K562 (cell line): ENCODE measurements around the gene COL23A1. TPM values are rescaled to one million over a fixed set of nuclear protein-coding genes. Genes with fewer than 3 reads are reported as not detected.

Experiments
- DNMT1 ChIP-seq: fragments of 450-650 bp; IDR thresholded peaks from 2 replicates; pipeline ENCODE4 v1.6.1; 2016; ENCODE audit warnings: antibody characterized with exemption, mild to moderate bottlenecking
- FUS ChIP-seq: fragments of 200-400 bp; formaldehyde crosslinking; optimal IDR thresholded peaks from 2 replicates; pipeline ENCODE3; 2017; ENCODE audit warnings: low read depth, low read length
- KAT2B ChIP-seq: IDR thresholded peaks from one replicate; pipeline ENCODE4 v1.6.1; 2012; ENCODE audit warnings: low read depth, mild to moderate bottlenecking, control low read depth, inconsistent platforms, low read length, moderate library complexity
- MYC ChIP-seq, 2 experiments: fragments of 250-450 bp in 1 of 2; sonication (Bioruptor Pico) in 1 of 2; IDR thresholded peaks; 2 replicates each; pipeline versions ENCODE4 v1.5.1 to v1.6.1; 2012 to 2021; ENCODE audit warnings: low read depth in 2 of 2, borderline replicate concordance in 1 of 2, improper control_type of control experiment in 1 of 2, low read length in 1 of 2, mild to moderate bottlenecking in 1 of 2, moderate library complexity in 1 of 2
- RUNX1 ChIP-seq: sonication (generic); IDR thresholded peaks from 2 replicates; pipeline ENCODE4 v1.6.1; 2016; ENCODE audit warnings: antibody characterized with exemption, low read depth
- SOX6 ChIP-seq: fragments of 450-650 bp; IDR thresholded peaks from 2 replicates; pipeline ENCODE4 v1.6.1; 2014; ENCODE audit warnings: mild to moderate bottlenecking
- ZNF23 ChIP-seq: fragments of 250-450 bp; sonication (Bioruptor Pico); IDR thresholded peaks from 2 replicates; pipeline ENCODE4 v1.4.0; 2020; ENCODE audit warnings: mild to moderate bottlenecking
- ZNF561 ChIP-seq: fragments of 450-650 bp; formaldehyde crosslinking; conservative IDR thresholded peaks from 2 replicates; pipeline ENCODE4 v1.4.0; 2020; ENCODE audit warnings: mild to moderate bottlenecking, moderate library complexity
- polyA plus RNA-seq, 8 experiments: library from polyadenylated mRNA; depleted of rRNA in 4 of 8; stranded (reverse) in 5 of 8; unstranded in 3 of 8; fragments of >200 nt; fragmentation: Nextera tagmentation in 2 of 8; fragmentation: Illumina TruSeq in 1 of 8; extraction: Ambion mirVana in 2 of 8; extraction: Trizol in 1 of 8; gene quantifications; 2 replicates each; pipeline versions ENCODE4 v1.2.1 to v1.2.3, GENCODE V29; 2011 to 2014; ENCODE audit warnings: inconsistent platforms in 1 of 8, missing spikeins in 1 of 8
- total RNA-seq, 7 experiments: library from RNA; depleted of rRNA in 6 of 7; stranded (reverse); fragments of >200 nt in 6 of 7; fragmentation: Illumina TruSeq in 2 of 7; extraction: Trizol in 2 of 7; gene quantifications; 2 replicates each; pipeline versions ENCODE4 v1.2.1 to v1.2.3, GENCODE V29; 2011 to 2021; ENCODE audit warnings: low replicate concordance in 1 of 7
- TF ChIP-seq, protein P1 (sequence below), 2 experiments: IDR thresholded peaks in 1 of 2; conservative IDR thresholded peaks in 1 of 2; 2 replicates each; pipeline ENCODE4 v1.6.1; 2016; ENCODE audit warnings: low read depth in 2 of 2, mild to moderate bottlenecking in 1 of 2, missing compliant biosample characterization in 1 of 2, missing genetic modification characterization in 1 of 2, moderate library complexity in 1 of 2
- TF ChIP-seq, protein P2 (sequence below): IDR thresholded peaks from 2 replicates; pipeline ENCODE4 v1.6.1; 2011; ENCODE audit warnings: borderline replicate concordance, low read depth, mild to moderate bottlenecking, moderate library complexity, low read length; ENCODE audit not compliant: insufficient read depth, poor library complexity, severe bottlenecking
- TF ChIP-seq, protein P3 (sequence below): sonication (generic); formaldehyde crosslinking; IDR thresholded peaks from 2 replicates; pipeline ENCODE4 v1.8.0; 2022; ENCODE audit warnings: mild to moderate bottlenecking, missing genetic modification reagents
- TF ChIP-seq, protein P4 (sequence below): sonication (generic); formaldehyde crosslinking; IDR thresholded peaks from 2 replicates; pipeline ENCODE4 v1.8.0; 2022; ENCODE audit warnings: missing genetic modification reagents, mild to moderate bottlenecking, moderate library complexity, borderline replicate concordance
- TF ChIP-seq, protein P5 (sequence below): fragments of 200-400 bp; formaldehyde crosslinking; IDR thresholded peaks from 2 replicates; pipeline ENCODE4 v1.6.1; 2017; ENCODE audit warnings: mild to moderate bottlenecking, low read depth, low read length, moderate library complexity
- TF ChIP-seq, protein P6 (sequence below): fragments of 450-650 bp; formaldehyde crosslinking; IDR thresholded peaks from 2 replicates; pipeline ENCODE4 v1.4.0; 2020; ENCODE audit warnings: mild to moderate bottlenecking, moderate library complexity

The COL23A1 gene
- total and polyA plus RNA-seq, 9 of the 15 experiments (the other 6 are each of a cell fraction or from before 2014, with no cell fraction given), result 0.09 TPM; not detected in 8

DNA sequence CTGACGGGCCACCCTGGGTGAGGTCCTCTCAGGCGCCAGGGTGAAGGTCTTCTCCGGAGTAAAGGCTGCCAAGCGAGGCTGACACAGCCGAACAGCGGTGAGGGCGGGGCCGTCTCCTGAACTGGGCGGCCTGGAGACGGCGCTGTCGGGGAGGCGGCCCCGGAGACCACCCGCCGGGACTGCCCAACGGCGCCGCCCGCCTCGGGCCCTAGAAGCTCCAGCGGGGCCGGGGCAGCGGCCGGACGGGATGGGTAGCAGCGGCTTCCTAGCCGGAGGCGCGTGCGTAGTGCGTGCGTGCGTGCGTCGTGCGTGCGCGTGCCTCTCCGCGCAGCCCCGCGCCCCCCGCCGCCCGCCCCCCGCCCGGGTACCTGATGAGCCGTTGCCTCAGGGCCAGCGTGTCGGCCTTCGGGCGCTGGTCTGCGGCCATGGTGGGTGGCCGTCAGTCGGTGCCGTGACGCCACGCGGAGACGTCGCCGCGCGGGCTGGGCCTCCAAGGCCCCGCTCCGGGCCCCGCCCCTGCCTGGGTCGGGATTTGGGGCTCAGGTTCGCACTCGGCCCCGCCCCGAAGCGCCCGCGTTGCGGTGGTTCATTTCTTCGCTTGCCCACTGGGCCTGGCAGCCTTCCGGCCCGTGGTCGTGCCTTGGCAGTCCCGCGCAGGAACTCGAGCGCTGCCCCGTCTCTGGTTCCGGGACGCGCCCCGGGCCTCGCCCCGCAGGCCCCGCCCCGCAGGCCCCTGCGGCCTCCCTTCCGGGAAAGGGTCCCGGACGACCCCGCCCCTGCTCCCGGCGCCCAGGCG lies 357.9 kb downstream of the COL23A1 start, which contains the start of gene PHYKPL (continued):
- no peak for TF ChIP-seq RUNX1
- peak; percentile 30 for TF ChIP-seq FUS
- no peak for TF ChIP-seq ZNF561 (CRISPR knock-in tag)
- TF ChIP-seq, protein P1, sequence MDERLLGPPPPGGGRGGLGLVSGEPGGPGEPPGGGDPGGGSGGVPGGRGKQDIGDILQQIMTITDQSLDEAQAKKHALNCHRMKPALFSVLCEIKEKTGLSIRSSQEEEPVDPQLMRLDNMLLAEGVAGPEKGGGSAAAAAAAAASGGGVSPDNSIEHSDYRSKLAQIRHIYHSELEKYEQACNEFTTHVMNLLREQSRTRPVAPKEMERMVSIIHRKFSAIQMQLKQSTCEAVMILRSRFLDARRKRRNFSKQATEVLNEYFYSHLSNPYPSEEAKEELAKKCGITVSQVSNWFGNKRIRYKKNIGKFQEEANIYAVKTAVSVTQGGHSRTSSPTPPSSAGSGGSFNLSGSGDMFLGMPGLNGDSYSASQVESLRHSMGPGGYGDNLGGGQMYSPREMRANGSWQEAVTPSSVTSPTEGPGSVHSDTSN (CRISPR knock-in tag; IDR thresholded peaks at IDR 0.05; ENCODE audit: low read depth), result no peak
- TF ChIP-seq, protein P1 (tag; conservative IDR thresholded peaks at IDR 0.05; ENCODE audit: low read depth), result no peak
- TF ChIP-seq, protein P2, sequence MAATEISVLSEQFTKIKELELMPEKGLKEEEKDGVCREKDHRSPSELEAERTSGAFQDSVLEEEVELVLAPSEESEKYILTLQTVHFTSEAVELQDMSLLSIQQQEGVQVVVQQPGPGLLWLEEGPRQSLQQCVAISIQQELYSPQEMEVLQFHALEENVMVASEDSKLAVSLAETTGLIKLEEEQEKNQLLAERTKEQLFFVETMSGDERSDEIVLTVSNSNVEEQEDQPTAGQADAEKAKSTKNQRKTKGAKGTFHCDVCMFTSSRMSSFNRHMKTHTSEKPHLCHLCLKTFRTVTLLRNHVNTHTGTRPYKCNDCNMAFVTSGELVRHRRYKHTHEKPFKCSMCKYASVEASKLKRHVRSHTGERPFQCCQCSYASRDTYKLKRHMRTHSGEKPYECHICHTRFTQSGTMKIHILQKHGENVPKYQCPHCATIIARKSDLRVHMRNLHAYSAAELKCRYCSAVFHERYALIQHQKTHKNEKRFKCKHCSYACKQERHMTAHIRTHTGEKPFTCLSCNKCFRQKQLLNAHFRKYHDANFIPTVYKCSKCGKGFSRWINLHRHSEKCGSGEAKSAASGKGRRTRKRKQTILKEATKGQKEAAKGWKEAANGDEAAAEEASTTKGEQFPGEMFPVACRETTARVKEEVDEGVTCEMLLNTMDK, result no peak
- TF ChIP-seq, protein P3, sequence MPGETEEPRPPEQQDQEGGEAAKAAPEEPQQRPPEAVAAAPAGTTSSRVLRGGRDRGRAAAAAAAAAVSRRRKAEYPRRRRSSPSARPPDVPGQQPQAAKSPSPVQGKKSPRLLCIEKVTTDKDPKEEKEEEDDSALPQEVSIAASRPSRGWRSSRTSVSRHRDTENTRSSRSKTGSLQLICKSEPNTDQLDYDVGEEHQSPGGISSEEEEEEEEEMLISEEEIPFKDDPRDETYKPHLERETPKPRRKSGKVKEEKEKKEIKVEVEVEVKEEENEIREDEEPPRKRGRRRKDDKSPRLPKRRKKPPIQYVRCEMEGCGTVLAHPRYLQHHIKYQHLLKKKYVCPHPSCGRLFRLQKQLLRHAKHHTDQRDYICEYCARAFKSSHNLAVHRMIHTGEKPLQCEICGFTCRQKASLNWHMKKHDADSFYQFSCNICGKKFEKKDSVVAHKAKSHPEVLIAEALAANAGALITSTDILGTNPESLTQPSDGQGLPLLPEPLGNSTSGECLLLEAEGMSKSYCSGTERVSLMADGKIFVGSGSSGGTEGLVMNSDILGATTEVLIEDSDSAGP (CRISPR knock-in tag), result no peak
- peak; percentile 68; the same call in 1 of the 2 replicates for TF ChIP-seq MYC (IDR thresholded peaks at IDR 0.05; ENCODE audit: low read depth, low read length)
- TF ChIP-seq MYC (CRISPR knock-in tag; IDR thresholded peaks at IDR 0.05; ENCODE audit: borderline replicate concordance, low read depth), result no peak
- TF ChIP-seq SOX6, result no peak
- no peak for TF ChIP-seq DNMT1
- TF ChIP-seq, protein P4, sequence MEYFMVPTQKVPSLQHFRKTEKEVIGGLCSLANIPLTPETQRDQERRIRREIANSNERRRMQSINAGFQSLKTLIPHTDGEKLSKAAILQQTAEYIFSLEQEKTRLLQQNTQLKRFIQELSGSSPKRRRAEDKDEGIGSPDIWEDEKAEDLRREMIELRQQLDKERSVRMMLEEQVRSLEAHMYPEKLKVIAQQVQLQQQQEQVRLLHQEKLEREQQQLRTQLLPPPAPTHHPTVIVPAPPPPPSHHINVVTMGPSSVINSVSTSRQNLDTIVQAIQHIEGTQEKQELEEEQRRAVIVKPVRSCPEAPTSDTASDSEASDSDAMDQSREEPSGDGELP (CRISPR knock-in tag), result no peak; the same call in 1 of the 2 replicates
- TF ChIP-seq KAT2B, result no peak
- no peak for TF ChIP-seq ZNF23 (CRISPR knock-in tag)
- TF ChIP-seq, protein P5, sequence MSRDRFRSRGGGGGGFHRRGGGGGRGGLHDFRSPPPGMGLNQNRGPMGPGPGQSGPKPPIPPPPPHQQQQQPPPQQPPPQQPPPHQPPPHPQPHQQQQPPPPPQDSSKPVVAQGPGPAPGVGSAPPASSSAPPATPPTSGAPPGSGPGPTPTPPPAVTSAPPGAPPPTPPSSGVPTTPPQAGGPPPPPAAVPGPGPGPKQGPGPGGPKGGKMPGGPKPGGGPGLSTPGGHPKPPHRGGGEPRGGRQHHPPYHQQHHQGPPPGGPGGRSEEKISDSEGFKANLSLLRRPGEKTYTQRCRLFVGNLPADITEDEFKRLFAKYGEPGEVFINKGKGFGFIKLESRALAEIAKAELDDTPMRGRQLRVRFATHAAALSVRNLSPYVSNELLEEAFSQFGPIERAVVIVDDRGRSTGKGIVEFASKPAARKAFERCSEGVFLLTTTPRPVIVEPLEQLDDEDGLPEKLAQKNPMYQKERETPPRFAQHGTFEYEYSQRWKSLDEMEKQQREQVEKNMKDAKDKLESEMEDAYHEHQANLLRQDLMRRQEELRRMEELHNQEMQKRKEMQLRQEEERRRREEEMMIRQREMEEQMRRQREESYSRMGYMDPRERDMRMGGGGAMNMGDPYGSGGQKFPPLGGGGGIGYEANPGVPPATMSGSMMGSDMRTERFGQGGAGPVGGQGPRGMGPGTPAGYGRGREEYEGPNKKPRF, result no peak
- TF ChIP-seq, protein P6, sequence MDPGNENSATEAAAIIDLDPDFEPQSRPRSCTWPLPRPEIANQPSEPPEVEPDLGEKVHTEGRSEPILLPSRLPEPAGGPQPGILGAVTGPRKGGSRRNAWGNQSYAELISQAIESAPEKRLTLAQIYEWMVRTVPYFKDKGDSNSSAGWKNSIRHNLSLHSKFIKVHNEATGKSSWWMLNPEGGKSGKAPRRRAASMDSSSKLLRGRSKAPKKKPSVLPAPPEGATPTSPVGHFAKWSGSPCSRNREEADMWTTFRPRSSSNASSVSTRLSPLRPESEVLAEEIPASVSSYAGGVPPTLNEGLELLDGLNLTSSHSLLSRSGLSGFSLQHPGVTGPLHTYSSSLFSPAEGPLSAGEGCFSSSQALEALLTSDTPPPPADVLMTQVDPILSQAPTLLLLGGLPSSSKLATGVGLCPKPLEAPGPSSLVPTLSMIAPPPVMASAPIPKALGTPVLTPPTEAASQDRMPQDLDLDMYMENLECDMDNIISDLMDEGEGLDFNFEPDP (CRISPR knock-in tag), result no peak
